WI38 (cell line): ENCODE measurements around the gene C5orf24.

ENCODE experiments used
- H3K4me3 ChIP-seq: 2 replicates; pipeline ENCODE4 v1.5.1; 2011; ENCODE audit warnings: low read depth, mild to moderate bottlenecking, control low read depth, low read length
- TF ChIP-seq, protein P1 (sequence below): IDR thresholded peaks from 2 replicates; pipeline ENCODE4 v1.5.1; 2012; ENCODE audit warnings: low read depth, mild to moderate bottlenecking, control low read depth, low read length

Gene C5orf24

GRCh38 chr5:134845852-134846640 is at the start of gene C5orf24:
TSS of gene C5orf24 (plus strand) at chr5:134845968. CDS start at chr5:134854901, 8,933 bp downstream.
- TF ChIP-seq, protein P1, sequence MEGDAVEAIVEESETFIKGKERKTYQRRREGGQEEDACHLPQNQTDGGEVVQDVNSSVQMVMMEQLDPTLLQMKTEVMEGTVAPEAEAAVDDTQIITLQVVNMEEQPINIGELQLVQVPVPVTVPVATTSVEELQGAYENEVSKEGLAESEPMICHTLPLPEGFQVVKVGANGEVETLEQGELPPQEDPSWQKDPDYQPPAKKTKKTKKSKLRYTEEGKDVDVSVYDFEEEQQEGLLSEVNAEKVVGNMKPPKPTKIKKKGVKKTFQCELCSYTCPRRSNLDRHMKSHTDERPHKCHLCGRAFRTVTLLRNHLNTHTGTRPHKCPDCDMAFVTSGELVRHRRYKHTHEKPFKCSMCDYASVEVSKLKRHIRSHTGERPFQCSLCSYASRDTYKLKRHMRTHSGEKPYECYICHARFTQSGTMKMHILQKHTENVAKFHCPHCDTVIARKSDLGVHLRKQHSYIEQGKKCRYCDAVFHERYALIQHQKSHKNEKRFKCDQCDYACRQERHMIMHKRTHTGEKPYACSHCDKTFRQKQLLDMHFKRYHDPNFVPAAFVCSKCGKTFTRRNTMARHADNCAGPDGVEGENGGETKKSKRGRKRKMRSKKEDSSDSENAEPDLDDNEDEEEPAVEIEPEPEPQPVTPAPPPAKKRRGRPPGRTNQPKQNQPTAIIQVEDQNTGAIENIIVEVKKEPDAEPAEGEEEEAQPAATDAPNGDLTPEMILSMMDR = no peak
- peak within 1 kb of the TSS; percentile 95 for H3K4me3 ChIP-seq

- H3K4me3 ChIP-seq = no peak overlapping the region
- TF ChIP-seq, protein P1 = no peak
Measured at GRCh38 chr5:134798468-134798867, 47.3 kb upstream of the C5orf24 start.

DNA sequence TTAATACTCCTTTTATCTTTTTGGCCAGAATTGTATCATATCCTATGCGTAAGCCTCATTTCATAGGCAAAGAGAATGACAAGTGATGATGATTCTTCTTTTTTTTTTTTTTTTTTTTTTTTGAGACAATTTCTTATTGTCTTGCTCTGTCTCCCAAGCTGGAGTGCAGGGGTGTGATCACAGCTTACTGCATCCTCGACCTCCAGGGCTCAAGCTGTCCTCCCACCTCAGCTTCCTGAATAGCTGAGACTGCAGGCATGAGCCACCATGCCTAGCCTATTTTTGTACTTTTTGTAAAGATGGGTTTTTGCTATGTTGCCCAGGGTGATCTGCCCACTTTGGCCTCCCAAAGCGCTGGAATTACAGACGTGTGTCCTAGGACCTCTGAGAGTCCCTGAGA is 41.9 kb upstream of the C5orf24 start:
- TF ChIP-seq, protein P1 = no peak
- no peak overlapping the region for H3K4me3 ChIP-seq

- TF ChIP-seq, protein P1 = no peak
- H3K4me3 ChIP-seq = no peak overlapping the region
Measured at GRCh38 chr5:134813407-134813806, 32.4 kb upstream of the C5orf24 start.

- no peak overlapping the region for H3K4me3 ChIP-seq
- TF ChIP-seq, protein P1 = no peak
Measured at GRCh38 chr5:134813827-134814226, 31.9 kb upstream of the C5orf24 start.

DNA sequence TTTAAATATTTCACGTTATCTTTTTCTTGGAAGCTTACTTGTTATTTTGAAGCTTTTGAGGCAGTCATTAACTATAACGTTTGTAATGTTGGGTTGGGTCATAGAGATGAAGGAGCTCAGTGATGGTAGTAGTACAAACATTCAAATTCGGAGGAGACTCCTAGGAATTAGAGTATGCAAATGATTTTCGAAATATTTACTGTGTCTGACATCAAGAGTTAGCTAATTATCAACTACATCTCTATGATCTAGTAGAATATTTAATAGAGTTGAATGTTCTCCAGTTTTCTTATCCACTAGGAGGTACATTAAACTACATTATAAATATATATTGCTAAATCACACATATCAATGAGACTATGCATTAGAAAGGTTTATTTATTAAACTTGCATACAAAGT is 28.8 kb upstream of the C5orf24 start:
- H3K4me3 ChIP-seq = no peak overlapping the region
- TF ChIP-seq, protein P1 = no peak

GRCh38 chr5:134818776-134819175 is 27.0 kb upstream of the C5orf24 start:
- TF ChIP-seq, protein P1 = no peak
- no peak overlapping the region for H3K4me3 ChIP-seq
